B cell (primary cell): ENCODE measurements around the gene HNRNPC.

Experiments used
- CTCF ChIP-seq: fragments of 200-600 bp; IDR thresholded peaks from one replicate; pipeline ENCODE4 v1.8.0; 2022; ENCODE audit warnings: antibody characterized with exemption, mild to moderate bottlenecking
- EZH2 ChIP-seq: IDR thresholded peaks from 2 replicates; pipeline ENCODE4 v1.6.1; 2012; ENCODE audit warnings: borderline replicate concordance, low read depth, mild to moderate bottlenecking, moderate library complexity, low read length; ENCODE audit not compliant: insufficient read depth, poor library complexity, severe bottlenecking

GRCh38 chr14:21309956-21310355, 40.7 kb upstream of the HNRNPC start:
- TF ChIP-seq CTCF = no peak
- no peak for TF ChIP-seq EZH2
